ENCODE measurements around the gene MYH16.

DNA sequence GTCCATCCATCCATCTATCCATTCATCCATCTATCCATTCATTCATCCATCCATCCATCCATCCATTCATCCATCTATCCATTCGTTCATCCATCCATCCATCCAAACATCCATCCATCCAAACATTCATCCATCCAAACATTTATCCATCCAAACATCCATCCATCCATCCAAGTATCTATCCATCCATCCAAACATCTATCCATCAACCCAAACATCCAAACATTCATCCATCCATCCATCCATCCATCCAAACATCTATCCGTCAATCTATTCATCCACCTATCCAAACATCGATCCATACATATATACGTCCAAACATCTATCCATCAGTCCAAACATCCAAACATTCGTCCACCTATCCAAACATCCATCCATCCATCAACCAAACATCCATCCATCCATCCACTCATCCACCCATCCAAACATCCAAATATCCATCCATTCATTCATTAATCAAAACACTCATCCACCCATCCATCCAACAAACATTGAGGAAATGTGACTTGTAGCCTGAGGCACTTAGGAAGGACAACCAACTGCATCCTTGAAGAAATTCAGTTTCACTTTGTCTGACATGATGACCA, 28.8 kb upstream of the MYH16 start:
- no peak for TF ChIP-seq POLR2AphosphoS5 (IDR thresholded peaks at IDR 0.05)
- no peak for TF ChIP-seq CTCF (IDR thresholded peaks at IDR 0.05)
- no peak for TF ChIP-seq POLR2A (IDR thresholded peaks at IDR 0.05)

Measured in gastroesophageal sphincter (tissue), 3 donors.